ENCODE results near the gene AZI2. TPM values are rescaled to one million over a fixed set of nuclear protein-coding genes. Genes with fewer than 3 reads are reported as not detected.

AZI2 gene
- polyA plus RNA-seq, 2 of the 4 experiments (the other 2 are of a cell fraction): 35.6 to 99.4 TPM

DNA sequence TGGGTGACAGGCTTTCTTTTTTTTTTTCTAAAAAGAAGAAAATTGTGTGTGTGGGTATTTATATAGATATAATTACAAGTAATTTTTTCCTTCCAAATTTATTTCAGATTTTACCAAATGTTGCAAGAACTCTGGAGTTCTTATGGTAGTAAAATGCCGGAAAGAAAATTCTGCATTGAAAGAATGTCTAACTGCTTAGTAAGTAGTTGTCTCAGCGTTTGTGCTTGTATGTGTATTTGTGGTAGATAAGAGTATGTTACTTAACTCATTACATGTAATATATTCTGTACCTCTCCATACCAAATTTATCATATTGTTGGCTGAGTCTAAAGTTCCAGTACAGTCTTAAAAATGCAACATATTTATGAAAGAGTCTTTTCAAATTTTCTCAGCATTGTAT, 32.4 kb downstream of the AZI2 start (continued):
- no peak for TF ChIP-seq RARB (CRISPR knock-in tag; IDR thresholded peaks at IDR 0.05)
- no peak for TF ChIP-seq RCOR1 (IDR thresholded peaks at IDR 0.05; ENCODE audit: low read depth, low read length)
- TF ChIP-seq KDM5A (IDR thresholded peaks at IDR 0.05): no peak

DNA sequence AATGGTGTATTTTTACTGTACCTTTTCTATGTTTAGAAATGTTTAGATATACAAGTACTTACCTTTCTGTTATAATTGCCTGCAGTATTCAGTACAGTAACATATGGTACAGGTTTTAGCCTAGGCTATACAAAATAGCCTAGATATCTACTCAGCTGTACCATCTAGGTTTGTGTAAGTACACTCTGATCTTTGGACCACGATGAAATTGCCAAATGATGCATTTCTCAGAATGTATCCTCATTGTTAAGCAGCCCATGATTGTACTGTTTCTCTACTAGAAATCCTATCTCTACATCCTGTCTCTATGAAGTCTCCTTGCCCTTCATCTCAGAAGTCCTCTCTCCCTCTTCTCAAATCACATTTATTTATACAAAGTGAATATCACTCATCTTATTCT, 32.9 kb downstream of the AZI2 start:
- no peak for FAIRE-seq
- 44% methylated on average over 1 of the region's 1 CpG for WGBS (ENCODE audit: missing lambda C conversion rate)
- CTCF ChIA-PET: no interaction called here
- Histone ChIP-seq H3K4me2 (no peak overlapping the region), H3K27ac (no peak overlapping the region), H3K4me3 (no peak overlapping the region), H3K4me1 (no peaks in the 10 kb centered on the region), H3K9me3 (no peaks in the 10 kb centered on the region)
- POLR2A ChIA-PET: no interaction called here
- no peak for DNase-seq (ENCODE audit: low read depth in 1 of 2, low spot score in 1 of 2)
- ATAC-seq: no peak
- TF ChIP-seq ZC3H11A (IDR thresholded peaks at IDR 0.05): no peak

DNA sequence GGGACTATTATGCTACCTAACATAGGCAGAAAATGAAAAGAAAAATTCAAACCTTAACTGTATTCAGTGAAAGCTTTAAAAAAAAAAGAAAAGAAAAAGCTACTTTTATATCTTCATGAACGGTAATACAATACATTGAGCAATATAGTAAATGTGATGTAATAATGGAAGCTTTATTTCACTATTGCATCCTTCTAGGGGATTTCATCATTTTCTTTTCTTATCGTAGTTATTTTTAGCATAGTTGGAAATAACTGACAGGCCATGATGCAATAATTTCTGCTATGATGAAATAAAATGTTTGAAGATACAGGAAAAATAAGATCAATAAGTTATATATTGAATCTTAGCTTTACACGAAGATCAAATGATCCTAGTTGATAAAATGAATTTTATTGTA, 40.4 kb downstream of the AZI2 start:
- ChIA-PET CTCF (interaction anchor here (0.7 to 1.7 kb wide), 3 partner anchors 10 to 586 kb away, joined by 3 to 6 read pairs (median 5); partner anchors contain the start of gene EOMES), POLR2A (no interaction called here)
- Histone ChIP-seq H3K27ac (no peak overlapping the region), H3K4me2 (no peak overlapping the region), H3K4me1 (no peaks in the 10 kb centered on the region), H3K4me3 (no peak overlapping the region), H3K9me3 (no peaks in the 10 kb centered on the region)
- 89% methylated on average over 3 of the region's 3 CpGs for whole genome bisulfite sequencing (ENCODE audit: missing lambda C conversion rate)
- FAIRE-seq: no peak
- TF ChIP-seq CEBPB (IDR thresholded peaks at IDR 0.05) (peak in 1 of 2 experiments; percentile 46; a peak in 1 of 4 replicates), FOXS1 (CRISPR knock-in tag; IDR thresholded peaks at IDR 0.05) (no peak), FOSB (CRISPR knock-in tag; IDR thresholded peaks at IDR 0.05) (no peak), RNF2 (IDR thresholded peaks at IDR 0.05; ENCODE audit: borderline replicate concordance, low read depth) (no peak), HEYL (CRISPR knock-in tag; IDR thresholded peaks at IDR 0.05) (no peak), CBX8 (IDR thresholded peaks at IDR 0.05) (no peak), TP53 (CRISPR knock-in tag; IDR thresholded peaks at IDR 0.05) (no peak)
- DNase-seq (ENCODE audit: low read depth in 1 of 2, low spot score in 1 of 2): no peak
- no peak for ATAC-seq

DNA sequence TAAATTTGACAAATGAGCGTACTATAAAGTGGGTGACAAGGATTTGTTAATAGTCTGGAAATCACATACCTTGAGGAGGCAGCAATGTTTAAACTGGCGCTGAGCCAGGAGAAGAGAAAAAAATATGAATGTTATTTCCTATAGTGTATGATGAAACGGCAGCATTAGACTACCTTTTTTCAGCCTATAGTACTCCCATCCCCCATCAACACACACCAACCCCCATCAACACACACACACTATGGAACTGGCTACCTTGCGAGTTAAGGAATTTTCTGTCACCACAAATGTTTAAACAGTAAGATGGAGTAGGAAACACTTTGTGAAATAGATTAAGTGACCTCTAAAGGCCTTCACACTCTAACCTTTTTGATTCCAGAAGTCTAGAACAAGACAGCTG, 46.9 kb downstream of the AZI2 start:
- POLR2A ChIA-PET: no interaction called here

DNA sequence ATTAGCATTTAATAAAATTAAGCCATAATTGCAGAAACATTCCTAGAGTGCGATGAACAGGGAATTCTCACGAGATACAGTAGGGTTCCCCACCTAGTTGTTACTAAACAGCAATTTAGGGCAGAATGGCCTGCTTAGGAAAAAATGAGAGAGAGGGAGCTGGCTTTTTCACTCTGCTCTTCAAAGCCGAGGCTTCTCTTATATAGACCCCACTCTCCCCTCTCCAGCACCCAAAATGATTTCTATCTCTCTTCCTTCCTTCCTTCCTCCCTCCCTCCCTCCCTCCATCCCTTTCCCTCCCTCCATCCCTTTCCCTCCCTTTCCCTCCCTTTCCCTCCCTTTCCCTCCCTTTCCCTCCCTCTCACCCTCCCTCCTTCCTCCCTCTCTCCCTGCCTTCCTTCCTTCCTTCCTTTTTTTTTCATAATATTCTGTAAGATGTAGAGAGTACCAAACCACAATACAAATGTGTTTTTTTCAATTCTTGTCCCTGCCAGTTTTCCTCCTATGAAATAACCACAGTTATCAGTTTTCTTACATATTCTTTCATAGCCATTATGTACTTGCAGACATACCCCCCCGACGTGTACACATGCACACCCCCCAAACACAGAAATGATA, 48.2 kb downstream of the AZI2 start:
- Histone ChIP-seq H3K4me2 (no peak overlapping the region), H3K27ac (no peak overlapping the region), H3K4me3 (no peak overlapping the region), H3K9me3 (no peaks in the 10 kb centered on the region), H3K4me1 (no peaks in the 10 kb centered on the region; the same call in 2 of the 3 replicates)
- CTCF ChIA-PET: interaction anchor here (1.1 kb wide), 1 partner anchor 588 kb away, joined by 6 read pairs; no protein-coding TSS in a partner anchor
- no peak for FAIRE-seq
- WGBS (ENCODE audit: missing lambda C conversion rate): 98% methylated on average over 5 of the region's 5 CpGs
- ATAC-seq: no peak
- POLR2A ChIA-PET: no interaction called here
- DNase-seq (ENCODE audit: low read depth in 1 of 2, low spot score in 1 of 2): no peak
- TF ChIP-seq, protein P1, sequence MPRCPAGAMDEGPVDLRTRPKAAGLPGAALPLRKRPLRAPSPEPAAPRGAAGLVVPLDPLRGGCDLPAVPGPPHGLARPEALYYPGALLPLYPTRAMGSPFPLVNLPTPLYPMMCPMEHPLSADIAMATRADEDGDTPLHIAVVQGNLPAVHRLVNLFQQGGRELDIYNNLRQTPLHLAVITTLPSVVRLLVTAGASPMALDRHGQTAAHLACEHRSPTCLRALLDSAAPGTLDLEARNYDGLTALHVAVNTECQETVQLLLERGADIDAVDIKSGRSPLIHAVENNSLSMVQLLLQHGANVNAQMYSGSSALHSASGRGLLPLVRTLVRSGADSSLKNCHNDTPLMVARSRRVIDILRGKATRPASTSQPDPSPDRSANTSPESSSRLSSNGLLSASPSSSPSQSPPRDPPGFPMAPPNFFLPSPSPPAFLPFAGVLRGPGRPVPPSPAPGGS (IDR thresholded peaks at IDR 0.05): no peak
- no peak for TF ChIP-seq GATA3 (IDR thresholded peaks at IDR 0.05; ENCODE audit: borderline replicate concordance)
- no peak for TF ChIP-seq PHF8 (IDR thresholded peaks at IDR 0.05; ENCODE audit: borderline replicate concordance, low read depth)
- TF ChIP-seq, protein P2, sequence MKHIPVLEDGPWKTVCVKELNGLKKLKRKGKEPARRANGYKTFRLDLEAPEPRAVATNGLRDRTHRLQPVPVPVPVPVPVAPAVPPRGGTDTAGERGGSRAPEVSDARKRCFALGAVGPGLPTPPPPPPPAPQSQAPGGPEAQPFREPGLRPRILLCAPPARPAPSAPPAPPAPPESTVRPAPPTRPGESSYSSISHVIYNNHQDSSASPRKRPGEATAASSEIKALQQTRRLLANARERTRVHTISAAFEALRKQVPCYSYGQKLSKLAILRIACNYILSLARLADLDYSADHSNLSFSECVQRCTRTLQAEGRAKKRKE (CRISPR knock-in tag; IDR thresholded peaks at IDR 0.05; ENCODE audit: low read depth): no peak
- no peak for TF ChIP-seq RNF2 (IDR thresholded peaks at IDR 0.05; ENCODE audit: borderline replicate concordance, low read depth)
- no peak for TF ChIP-seq MYC (IDR thresholded peaks at IDR 0.05; ENCODE audit: borderline replicate concordance, low read length)
- TF ChIP-seq HOXB5 (CRISPR knock-in tag; IDR thresholded peaks at IDR 0.05): no peak
- TF ChIP-seq NPAS2 (CRISPR knock-in tag; IDR thresholded peaks at IDR 0.05; ENCODE audit: borderline replicate concordance): no peak
- TF ChIP-seq, protein P3, sequence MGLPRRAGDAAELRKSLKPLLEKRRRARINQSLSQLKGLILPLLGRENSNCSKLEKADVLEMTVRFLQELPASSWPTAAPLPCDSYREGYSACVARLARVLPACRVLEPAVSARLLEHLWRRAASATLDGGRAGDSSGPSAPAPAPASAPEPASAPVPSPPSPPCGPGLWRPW (IDR thresholded peaks at IDR 0.05): no peak
- TF ChIP-seq BHLHE40 (IDR thresholded peaks at IDR 0.05; ENCODE audit: low read depth, low read length): no peak
- TF ChIP-seq FOSL2 (IDR thresholded peaks at IDR 0.05): no peak
- no peak for TF ChIP-seq FOSL2 (CRISPR knock-in tag; IDR thresholded peaks at IDR 0.05)

More for the DNA sequence above, 46.9 kb downstream of the AZI2 start:
- no peak for ATAC-seq
- FAIRE-seq: peak; percentile 36
- no peaks in the 10 kb centered on the region for H3K4me1 ChIP-seq
- no peak overlapping the region for H3K4me2 ChIP-seq
- no peaks in the 10 kb centered on the region for H3K9me3 ChIP-seq
- no peak overlapping the region for H3K27ac ChIP-seq
- TF ChIP-seq EP300 (IDR thresholded peaks at IDR 0.05): no peak
- TF ChIP-seq TFCP2L1 (CRISPR knock-in tag; IDR thresholded peaks at IDR 0.05): no peak
- no peak for TF ChIP-seq HOXB13 (CRISPR knock-in tag; IDR thresholded peaks at IDR 0.05; ENCODE audit: low read depth)
- TF ChIP-seq HOXA7 (CRISPR knock-in tag; IDR thresholded peaks at IDR 0.05): no peak
- no peak for TF ChIP-seq SMC3 (IDR thresholded peaks at IDR 0.05)
- TF ChIP-seq CBX8 (IDR thresholded peaks at IDR 0.05): no peak
- no peak for TF ChIP-seq MYC (IDR thresholded peaks at IDR 0.05; ENCODE audit: borderline replicate concordance, low read length)
- no peak for TF ChIP-seq RCOR1 (IDR thresholded peaks at IDR 0.05; ENCODE audit: low read depth, low read length)
- TF ChIP-seq MAZ (IDR thresholded peaks at IDR 0.05; ENCODE audit: borderline replicate concordance, low read depth, low read length): no peak
- TF ChIP-seq CEBPB (IDR thresholded peaks at IDR 0.05): no peak
- no peak for TF ChIP-seq ZFP36 (IDR thresholded peaks at IDR 0.05; ENCODE audit: borderline replicate concordance, partially characterized antibody)
- TF ChIP-seq, protein P4, sequence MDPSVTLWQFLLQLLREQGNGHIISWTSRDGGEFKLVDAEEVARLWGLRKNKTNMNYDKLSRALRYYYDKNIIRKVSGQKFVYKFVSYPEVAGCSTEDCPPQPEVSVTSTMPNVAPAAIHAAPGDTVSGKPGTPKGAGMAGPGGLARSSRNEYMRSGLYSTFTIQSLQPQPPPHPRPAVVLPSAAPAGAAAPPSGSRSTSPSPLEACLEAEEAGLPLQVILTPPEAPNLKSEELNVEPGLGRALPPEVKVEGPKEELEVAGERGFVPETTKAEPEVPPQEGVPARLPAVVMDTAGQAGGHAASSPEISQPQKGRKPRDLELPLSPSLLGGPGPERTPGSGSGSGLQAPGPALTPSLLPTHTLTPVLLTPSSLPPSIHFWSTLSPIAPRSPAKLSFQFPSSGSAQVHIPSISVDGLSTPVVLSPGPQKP (IDR thresholded peaks at IDR 0.05; ENCODE audit: low read depth, low read length): no peak
- TF ChIP-seq HOXB5 (CRISPR knock-in tag; IDR thresholded peaks at IDR 0.05): no peak
- TF ChIP-seq SREBF2 (IDR thresholded peaks at IDR 0.05): no peak
- no peak for TF ChIP-seq CHD2 (IDR thresholded peaks at IDR 0.05; ENCODE audit: low read length, partially characterized antibody)
- CTCF ChIA-PET: no interaction called here
- no peak overlapping the region for H3K4me3 ChIP-seq
- no peak for DNase-seq (ENCODE audit: low read depth in 1 of 2, low spot score in 1 of 2)
- 85% methylated on average over 4 of the region's 4 CpGs for WGBS (ENCODE audit: missing lambda C conversion rate)

Measured in A549 (cell line).